Measurements from ENCODE around the gene ENPP6.

Gene ENPP6

DNA sequence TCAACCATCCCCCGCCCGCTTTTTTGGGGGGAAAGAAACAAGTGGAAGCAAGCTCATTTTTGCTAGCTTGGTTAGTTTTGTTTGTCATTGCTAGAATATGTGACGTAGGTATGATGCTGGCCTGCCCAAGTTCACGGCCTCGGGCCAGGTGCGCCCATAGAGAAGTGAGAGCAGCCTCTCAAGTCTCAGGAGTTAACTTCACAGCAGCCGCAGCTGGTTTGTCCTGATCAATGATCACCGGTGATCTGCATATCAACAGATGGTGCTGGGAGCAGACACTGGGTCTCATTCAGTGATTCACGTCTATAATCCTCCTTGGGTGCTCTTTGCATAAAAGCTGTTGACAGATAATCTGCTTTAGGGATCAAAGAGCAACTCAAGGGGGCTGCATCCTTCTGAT is 50.1 kb downstream of the ENPP6 start:
- ATAC-seq: no peak
- no peak for TF ChIP-seq ARNTL (CRISPR knock-in tag; IDR thresholded peaks at IDR 0.05; ENCODE audit: borderline replicate concordance, low read depth)
- no peak for TF ChIP-seq ZC3H10 (CRISPR knock-in tag; IDR thresholded peaks at IDR 0.05)
- TF ChIP-seq ZNF8 (CRISPR knock-in tag; IDR thresholded peaks at IDR 0.05): no peak
- no peak for TF ChIP-seq TCF4 (CRISPR knock-in tag; IDR thresholded peaks at IDR 0.05; ENCODE audit: borderline replicate concordance)
- no peak for TF ChIP-seq TOX (CRISPR knock-in tag; IDR thresholded peaks at IDR 0.05; ENCODE audit: borderline replicate concordance)
- TF ChIP-seq ZNF70 (CRISPR knock-in tag; IDR thresholded peaks at IDR 0.05): no peak
- no peak for TF ChIP-seq PPARA (CRISPR knock-in tag; IDR thresholded peaks at IDR 0.05; ENCODE audit: borderline replicate concordance)
- no peak for TF ChIP-seq RARB (CRISPR knock-in tag; IDR thresholded peaks at IDR 0.05)
- no peak for TF ChIP-seq SNAI2 (CRISPR knock-in tag; IDR thresholded peaks at IDR 0.05)
- TF ChIP-seq OSR1 (CRISPR knock-in tag; IDR thresholded peaks at IDR 0.05): no peak
- no peak for TF ChIP-seq ZFP30 (CRISPR knock-in tag; IDR thresholded peaks at IDR 0.05)

- ATAC-seq: no peak
- TF ChIP-seq, protein P1, sequence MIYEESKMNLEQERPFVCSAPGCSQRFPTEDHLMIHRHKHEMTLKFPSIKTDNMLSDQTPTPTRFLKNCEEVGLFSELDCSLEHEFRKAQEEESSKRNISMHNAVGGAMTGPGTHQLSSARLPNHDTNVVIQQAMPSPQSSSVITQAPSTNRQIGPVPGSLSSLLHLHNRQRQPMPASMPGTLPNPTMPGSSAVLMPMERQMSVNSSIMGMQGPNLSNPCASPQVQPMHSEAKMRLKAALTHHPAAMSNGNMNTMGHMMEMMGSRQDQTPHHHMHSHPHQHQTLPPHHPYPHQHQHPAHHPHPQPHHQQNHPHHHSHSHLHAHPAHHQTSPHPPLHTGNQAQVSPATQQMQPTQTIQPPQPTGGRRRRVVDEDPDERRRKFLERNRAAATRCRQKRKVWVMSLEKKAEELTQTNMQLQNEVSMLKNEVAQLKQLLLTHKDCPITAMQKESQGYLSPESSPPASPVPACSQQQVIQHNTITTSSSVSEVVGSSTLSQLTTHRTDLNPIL (CRISPR knock-in tag; IDR thresholded peaks at IDR 0.05; ENCODE audit: low read depth): no peak
- no peak for TF ChIP-seq BACH2 (CRISPR knock-in tag; IDR thresholded peaks at IDR 0.05; ENCODE audit: borderline replicate concordance)
- TF ChIP-seq TCF4 (CRISPR knock-in tag; IDR thresholded peaks at IDR 0.05; ENCODE audit: borderline replicate concordance): no peak
- no peak for TF ChIP-seq ISL1 (CRISPR knock-in tag; IDR thresholded peaks at IDR 0.05)
- no peak for TF ChIP-seq ZNF565 (CRISPR knock-in tag; conservative IDR thresholded peaks at IDR 0.05; ENCODE audit: low read depth)
- no peak for TF ChIP-seq CSDC2 (CRISPR knock-in tag; IDR thresholded peaks at IDR 0.05)
- TF ChIP-seq PPARA (CRISPR knock-in tag; IDR thresholded peaks at IDR 0.05; ENCODE audit: borderline replicate concordance): no peak
- no peak for TF ChIP-seq GLIS3 (CRISPR knock-in tag; IDR thresholded peaks at IDR 0.05)
- no peak for TF ChIP-seq TSHZ2 (CRISPR knock-in tag; IDR thresholded peaks at IDR 0.05)
- no peak for TF ChIP-seq OSR1 (CRISPR knock-in tag; IDR thresholded peaks at IDR 0.05)
- no peak for TF ChIP-seq ZFP30 (CRISPR knock-in tag; IDR thresholded peaks at IDR 0.05)
- TF ChIP-seq, protein P2, sequence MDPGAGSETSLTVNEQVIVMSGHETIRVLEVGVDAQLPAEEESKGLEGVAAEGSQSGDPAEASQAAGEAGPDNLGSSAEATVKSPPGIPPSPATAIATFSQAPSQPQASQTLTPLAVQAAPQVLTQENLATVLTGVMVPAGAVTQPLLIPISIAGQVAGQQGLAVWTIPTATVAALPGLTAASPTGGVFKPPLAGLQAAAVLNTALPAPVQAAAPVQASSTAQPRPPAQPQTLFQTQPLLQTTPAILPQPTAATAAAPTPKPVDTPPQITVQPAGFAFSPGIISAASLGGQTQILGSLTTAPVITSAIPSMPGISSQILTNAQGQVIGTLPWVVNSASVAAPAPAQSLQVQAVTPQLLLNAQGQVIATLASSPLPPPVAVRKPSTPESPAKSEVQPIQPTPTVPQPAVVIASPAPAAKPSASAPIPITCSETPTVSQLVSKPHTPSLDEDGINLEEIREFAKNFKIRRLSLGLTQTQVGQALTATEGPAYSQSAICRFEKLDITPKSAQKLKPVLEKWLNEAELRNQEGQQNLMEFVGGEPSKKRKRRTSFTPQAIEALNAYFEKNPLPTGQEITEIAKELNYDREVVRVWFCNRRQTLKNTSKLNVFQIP (CRISPR knock-in tag; IDR thresholded peaks at IDR 0.05; ENCODE audit: borderline replicate concordance, low read depth): no peak
- no peak for TF ChIP-seq CSRNP3 (CRISPR knock-in tag; IDR thresholded peaks at IDR 0.05)
- TF ChIP-seq ARNTL (CRISPR knock-in tag; IDR thresholded peaks at IDR 0.05; ENCODE audit: borderline replicate concordance, low read depth): no peak
- TF ChIP-seq SNAI2 (CRISPR knock-in tag; IDR thresholded peaks at IDR 0.05): no peak
- TF ChIP-seq ZNF8 (CRISPR knock-in tag; IDR thresholded peaks at IDR 0.05): no peak
- no peak for TF ChIP-seq ZFP3 (CRISPR knock-in tag; IDR thresholded peaks at IDR 0.05)
- no peak for TF ChIP-seq TOX (CRISPR knock-in tag; IDR thresholded peaks at IDR 0.05; ENCODE audit: borderline replicate concordance)
- TF ChIP-seq ZC3H10 (CRISPR knock-in tag; IDR thresholded peaks at IDR 0.05): no peak
These were observed 50.9 kb downstream of the ENPP6 start for GRCh38 chr4:184166736-184167135.

GRCh38 chr4:184165291-184165690 is 52.4 kb downstream of the ENPP6 start:
- TF ChIP-seq ISL1 (CRISPR knock-in tag; IDR thresholded peaks at IDR 0.05): peak; percentile 58
- TF ChIP-seq, protein P2 (CRISPR knock-in tag; IDR thresholded peaks at IDR 0.05; ENCODE audit: borderline replicate concordance, low read depth): no peak
- TF ChIP-seq, protein P1 (CRISPR knock-in tag; IDR thresholded peaks at IDR 0.05; ENCODE audit: low read depth): 0 out of 2 replicates have a peak, but pooled peaks have one; percentile 22
- TF ChIP-seq ZFP3 (CRISPR knock-in tag; IDR thresholded peaks at IDR 0.05): 0 out of 2 replicates have a peak, but pooled peaks have one; percentile 15

More at GRCh38 chr4:184165291-184165690, 52.4 kb downstream of the ENPP6 start:
- peak; percentile 16 for ATAC-seq
